WTC11 (cell line): Measurements from ENCODE around the gene KIF26A. TPM values are rescaled to one million over a fixed set of nuclear protein-coding genes. Genes with fewer than 3 reads are reported as not detected.

Source experiments
- ATAC-seq: fragments of 200-7000 bp; cut with Tn5 transposase; 2 replicates; pipeline ENCODE4 v1.10.0; 2021; ENCODE audit warnings: mild to moderate bottlenecking, moderate library complexity
- CTCF ChIA-PET: fragments of 300-600 bp; sonication (Branson Sonifier 250); formaldehyde crosslinking; loops from one replicate; lab custom pipeline; 2021; ENCODE audit warnings: antibody characterized with exemption; lab: Charles Lee
- POLR2A ChIA-PET: fragments of 350-600 bp; sonication (Branson Sonifier 250); formaldehyde crosslinking; loops from one replicate; lab custom pipeline; 2021; ENCODE audit warnings: antibody characterized with exemption; lab: Charles Lee
- DNase-seq: peaks from one replicate; pipeline ENCODE4 v3.0.0; 2021; ENCODE audit warnings: low spot score
- H3K27ac Mint-ChIP-seq: 2 replicates; pipeline ENCODE4 v1.8.0; 2021; ENCODE audit warnings: mixed read lengths
- H3K27me3 Mint-ChIP-seq: 2 replicates; pipeline ENCODE4 v1.8.0; 2021; ENCODE audit warnings: low read depth, mild to moderate bottlenecking, moderate library complexity, mixed read lengths
- H3K36me3 Mint-ChIP-seq: 2 replicates; pipeline ENCODE4 v1.8.0; 2021; ENCODE audit warnings: mixed read lengths
- H3K4me1 Mint-ChIP-seq: 2 replicates; pipeline ENCODE4 v1.8.0; 2022; ENCODE audit warnings: mixed read lengths
- H3K4me3 Mint-ChIP-seq: 2 replicates; pipeline ENCODE4 v1.8.0; 2021; ENCODE audit warnings: mild to moderate bottlenecking, moderate library complexity, mixed read lengths
- H3K9me3 Mint-ChIP-seq: 2 replicates; pipeline ENCODE4 v1.8.0; 2021; ENCODE audit warnings: mixed read lengths
- ELF4 ChIP-seq: sonication (generic); formaldehyde crosslinking; IDR thresholded peaks from 2 replicates; pipeline ENCODE4 v1.8.1; 2022; ENCODE audit warnings: low read depth, mild to moderate bottlenecking, moderate library complexity, missing genetic modification reagents
- FOXP1 ChIP-seq: sonication (generic); formaldehyde crosslinking; IDR thresholded peaks from 2 replicates; pipeline ENCODE4 v1.8.0; 2022; ENCODE audit warnings: missing genetic modification reagents, mild to moderate bottlenecking, moderate library complexity, borderline replicate concordance
- IRF2 ChIP-seq: sonication (generic); formaldehyde crosslinking; IDR thresholded peaks from 2 replicates; pipeline ENCODE4 v1.8.0; 2022; ENCODE audit warnings: low read depth, missing genetic modification reagents, borderline replicate concordance
- MYBL2 ChIP-seq: sonication (generic); formaldehyde crosslinking; IDR thresholded peaks from 2 replicates; pipeline ENCODE4 v1.8.1; 2023; ENCODE audit warnings: mild to moderate bottlenecking, moderate library complexity, missing genetic modification reagents
- RELA ChIP-seq: sonication (generic); formaldehyde crosslinking; IDR thresholded peaks from 2 replicates; pipeline ENCODE4 v1.8.1; 2022; ENCODE audit warnings: missing genetic modification reagents, mild to moderate bottlenecking, borderline replicate concordance
- SMAD3 ChIP-seq: sonication (generic); formaldehyde crosslinking; IDR thresholded peaks from 2 replicates; pipeline ENCODE4 v1.8.0; 2022; ENCODE audit warnings: missing genetic modification reagents, mild to moderate bottlenecking, borderline replicate concordance
- TP53 ChIP-seq: sonication (generic); formaldehyde crosslinking; IDR thresholded peaks from 2 replicates; pipeline ENCODE4 v1.8.1; 2023; ENCODE audit warnings: mild to moderate bottlenecking, missing genetic modification reagents
- total RNA-seq: library from RNA; stranded (reverse); gene quantifications from 3 replicates; pipeline ENCODE4 v1.2.3, GENCODE V29; 2021
- TF ChIP-seq, protein P1 (sequence below): fragments of 250-450 bp; sonication (Bioruptor Pico); conservative IDR thresholded peaks from 2 replicates; pipeline ENCODE4 v1.9.0; 2021; ENCODE audit warnings: mild to moderate bottlenecking
- TF ChIP-seq, protein P2 (sequence below): fragments of 250-450 bp; sonication (Bioruptor Pico); IDR thresholded peaks from 2 replicates; pipeline ENCODE4 v1.8.0; 2021; ENCODE audit warnings: mild to moderate bottlenecking
- TF ChIP-seq, protein P3 (sequence below): sonication (generic); formaldehyde crosslinking; IDR thresholded peaks from 2 replicates; pipeline ENCODE4 v1.8.1; 2023; ENCODE audit warnings: mild to moderate bottlenecking, missing genetic modification reagents, moderate library complexity
- TF ChIP-seq, protein P4 (sequence below): sonication (generic); formaldehyde crosslinking; conservative IDR thresholded peaks from 2 replicates; pipeline ENCODE4 v1.8.1; 2022; ENCODE audit warnings: mild to moderate bottlenecking, missing genetic modification reagents
- TF ChIP-seq, protein P5 (sequence below): sonication (generic); formaldehyde crosslinking; IDR thresholded peaks from 2 replicates; pipeline ENCODE4 v1.8.0; 2022; ENCODE audit warnings: mild to moderate bottlenecking, missing genetic modification reagents
- TF ChIP-seq, protein P6 (sequence below): sonication (generic); formaldehyde crosslinking; IDR thresholded peaks from 2 replicates; pipeline ENCODE4 v1.8.0; 2023; ENCODE audit warnings: missing genetic modification reagents

The KIF26A gene
- total RNA-seq, 1 experiment from 2014 or later, result 53.4 TPM

DNA sequence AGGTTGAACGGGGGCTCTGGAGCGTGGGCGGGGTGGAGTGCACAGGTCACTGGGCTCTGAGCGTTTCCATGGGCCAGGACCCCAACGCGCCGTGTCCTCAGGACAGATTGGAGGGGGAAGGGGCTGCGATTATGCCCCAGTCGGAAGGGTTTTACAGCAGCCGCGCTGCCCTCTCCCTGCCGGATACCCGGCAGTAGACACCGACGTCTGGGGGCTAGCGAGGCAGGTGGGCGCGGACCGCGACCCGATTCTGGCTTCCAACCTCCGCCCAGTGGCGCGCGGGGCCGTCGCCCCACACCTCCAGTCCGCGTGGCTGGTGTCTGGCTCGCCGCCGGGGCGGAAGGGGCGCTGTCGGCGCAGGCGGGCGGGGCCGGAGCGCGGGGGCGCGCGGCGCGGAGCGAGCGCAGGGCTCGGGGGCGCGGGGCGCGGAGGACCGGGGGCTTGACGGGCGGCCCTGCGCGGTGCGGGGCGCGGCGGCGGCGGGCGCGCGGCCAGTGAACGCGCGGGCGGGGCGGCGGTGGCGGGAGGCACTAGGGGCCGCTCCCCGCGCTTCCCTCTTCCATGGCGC is 2.4 kb upstream of the KIF26A start (continued):
- TF ChIP-seq, protein P1, sequence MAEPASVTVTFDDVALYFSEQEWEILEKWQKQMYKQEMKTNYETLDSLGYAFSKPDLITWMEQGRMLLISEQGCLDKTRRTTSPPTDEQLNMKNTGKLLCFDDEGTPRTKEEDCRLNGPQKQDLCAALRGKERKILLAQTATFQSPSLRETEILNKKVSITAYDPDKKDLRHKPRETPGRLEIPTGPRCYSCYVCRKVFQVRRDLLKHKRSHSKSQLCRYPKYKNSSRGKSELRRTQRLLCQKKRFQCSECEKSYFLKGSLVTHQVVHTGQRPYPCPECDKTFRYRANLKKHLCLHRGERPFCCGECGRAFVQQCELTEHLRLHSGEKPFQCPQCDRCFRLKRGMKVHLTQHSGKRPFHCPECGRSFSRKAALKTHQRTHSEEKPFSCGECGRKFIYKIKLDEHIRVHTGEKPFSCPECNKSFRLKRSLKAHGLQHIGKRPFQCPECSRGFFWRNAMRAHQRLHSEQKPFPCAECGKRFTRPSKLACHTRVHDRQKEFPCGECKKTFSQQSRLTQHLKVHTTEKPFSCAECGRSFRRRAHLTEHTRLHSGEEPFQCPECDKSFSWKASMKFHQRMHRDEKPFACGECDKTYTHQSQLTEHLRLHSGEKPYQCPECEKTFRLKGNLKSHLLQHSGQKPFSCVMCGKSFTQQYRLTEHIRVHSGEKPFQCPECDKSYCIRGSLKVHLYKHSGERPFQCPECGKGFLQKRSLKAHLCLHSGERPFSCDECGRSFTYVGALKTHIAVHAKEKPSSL (CRISPR knock-in tag), result no peak

DNA sequence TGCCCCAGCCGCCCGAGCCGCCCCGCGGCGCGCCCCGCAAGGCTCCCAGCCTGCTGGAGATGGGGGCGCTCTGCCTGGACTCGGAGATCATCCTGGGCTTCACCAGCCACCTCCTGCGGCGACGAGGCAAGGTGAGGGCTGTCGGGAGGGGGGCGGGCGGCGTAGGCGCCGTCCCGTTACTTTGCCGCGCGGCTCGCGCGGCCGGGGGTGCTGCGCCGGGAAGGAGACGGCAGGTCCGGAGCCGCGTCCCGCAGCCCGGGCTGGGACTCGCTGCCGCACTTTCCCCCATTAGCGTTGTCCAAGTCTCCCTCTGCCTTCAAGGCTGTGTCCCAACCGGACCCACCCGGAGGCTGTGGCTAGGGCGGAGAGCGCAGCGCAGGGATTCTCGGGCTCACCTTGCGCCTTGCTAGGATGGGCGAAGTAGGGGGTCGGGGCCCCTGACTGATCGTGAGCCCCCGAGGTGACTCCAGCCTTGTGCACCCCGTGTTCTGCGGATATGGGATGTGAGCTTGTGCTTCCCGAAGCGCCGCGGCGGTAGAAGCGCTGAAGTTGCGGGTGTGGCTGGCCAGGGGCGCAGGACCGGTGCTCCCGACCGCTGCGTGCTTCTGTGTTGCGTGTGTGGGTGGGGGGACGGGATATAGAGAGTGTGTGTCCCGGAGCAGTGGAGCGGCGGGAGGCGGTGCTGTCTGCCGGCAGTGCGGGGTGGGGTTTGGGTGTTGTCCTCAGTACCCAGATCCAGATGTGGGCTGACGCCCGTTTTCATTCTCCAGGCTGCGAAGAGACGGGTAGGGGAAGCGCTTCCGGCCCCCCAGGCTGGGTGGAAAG is 1.7 kb upstream of the KIF26A start:
- peak overlapping the region; percentile 71 for H3K4me3 Mint-ChIP-seq
- peaks cover 25% of the 10 kb centered on the region for H3K4me1 Mint-ChIP-seq
- no peaks in the 10 kb centered on the region for H3K36me3 Mint-ChIP-seq
- TF ChIP-seq, protein P2, sequence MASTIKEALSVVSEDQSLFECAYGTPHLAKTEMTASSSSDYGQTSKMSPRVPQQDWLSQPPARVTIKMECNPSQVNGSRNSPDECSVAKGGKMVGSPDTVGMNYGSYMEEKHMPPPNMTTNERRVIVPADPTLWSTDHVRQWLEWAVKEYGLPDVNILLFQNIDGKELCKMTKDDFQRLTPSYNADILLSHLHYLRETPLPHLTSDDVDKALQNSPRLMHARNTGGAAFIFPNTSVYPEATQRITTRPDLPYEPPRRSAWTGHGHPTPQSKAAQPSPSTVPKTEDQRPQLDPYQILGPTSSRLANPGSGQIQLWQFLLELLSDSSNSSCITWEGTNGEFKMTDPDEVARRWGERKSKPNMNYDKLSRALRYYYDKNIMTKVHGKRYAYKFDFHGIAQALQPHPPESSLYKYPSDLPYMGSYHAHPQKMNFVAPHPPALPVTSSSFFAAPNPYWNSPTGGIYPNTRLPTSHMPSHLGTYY (CRISPR knock-in tag), result no peak
- TF ChIP-seq SMAD3 (CRISPR knock-in tag) (no peak), FOXP1 (no peak), IRF2 (no peak), RELA (CRISPR knock-in tag) (no peak), TP53 (CRISPR knock-in tag) (no peak), ELF4 (CRISPR knock-in tag) (no peak), MYBL2 (CRISPR knock-in tag) (no peak)
- TF ChIP-seq, protein P3, sequence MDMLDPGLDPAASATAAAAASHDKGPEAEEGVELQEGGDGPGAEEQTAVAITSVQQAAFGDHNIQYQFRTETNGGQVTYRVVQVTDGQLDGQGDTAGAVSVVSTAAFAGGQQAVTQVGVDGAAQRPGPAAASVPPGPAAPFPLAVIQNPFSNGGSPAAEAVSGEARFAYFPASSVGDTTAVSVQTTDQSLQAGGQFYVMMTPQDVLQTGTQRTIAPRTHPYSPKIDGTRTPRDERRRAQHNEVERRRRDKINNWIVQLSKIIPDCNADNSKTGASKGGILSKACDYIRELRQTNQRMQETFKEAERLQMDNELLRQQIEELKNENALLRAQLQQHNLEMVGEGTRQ, result no peak
- TF ChIP-seq, protein P4, sequence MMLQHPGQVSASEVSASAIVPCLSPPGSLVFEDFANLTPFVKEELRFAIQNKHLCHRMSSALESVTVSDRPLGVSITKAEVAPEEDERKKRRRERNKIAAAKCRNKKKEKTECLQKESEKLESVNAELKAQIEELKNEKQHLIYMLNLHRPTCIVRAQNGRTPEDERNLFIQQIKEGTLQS (CRISPR knock-in tag), result no peak
- TF ChIP-seq, protein P5, sequence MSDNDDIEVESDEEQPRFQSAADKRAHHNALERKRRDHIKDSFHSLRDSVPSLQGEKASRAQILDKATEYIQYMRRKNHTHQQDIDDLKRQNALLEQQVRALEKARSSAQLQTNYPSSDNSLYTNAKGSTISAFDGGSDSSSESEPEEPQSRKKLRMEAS, result no peak
- TF ChIP-seq, protein P1 (CRISPR knock-in tag), result no peak
- TF ChIP-seq, protein P6, sequence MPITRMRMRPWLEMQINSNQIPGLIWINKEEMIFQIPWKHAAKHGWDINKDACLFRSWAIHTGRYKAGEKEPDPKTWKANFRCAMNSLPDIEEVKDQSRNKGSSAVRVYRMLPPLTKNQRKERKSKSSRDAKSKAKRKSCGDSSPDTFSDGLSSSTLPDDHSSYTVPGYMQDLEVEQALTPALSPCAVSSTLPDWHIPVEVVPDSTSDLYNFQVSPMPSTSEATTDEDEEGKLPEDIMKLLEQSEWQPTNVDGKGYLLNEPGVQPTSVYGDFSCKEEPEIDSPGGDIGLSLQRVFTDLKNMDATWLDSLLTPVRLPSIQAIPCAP (CRISPR knock-in tag), result no peak
- no peak for ATAC-seq
- POLR2A ChIA-PET, result interaction anchor here (0.7 kb wide), 1 partner anchor 563 kb away, joined by 3 read pairs; no protein-coding TSS in a partner anchor
- CTCF ChIA-PET, result interaction anchor here (0.6 to 1.9 kb wide), 20 partner anchors 13 to 837 kb away, joined by 3 to 21 read pairs (median 7); partner anchors contain the start of gene ASPG
- no peak overlapping the region for H3K27ac Mint-ChIP-seq
- H3K27me3 Mint-ChIP-seq, result peaks cover 31% of the 10 kb centered on the region
- peak; percentile 28 for DNase-seq
- no peaks in the 10 kb centered on the region for H3K9me3 Mint-ChIP-seq
